Measurements from ENCODE around the gene PIEZO1.

DNA sequence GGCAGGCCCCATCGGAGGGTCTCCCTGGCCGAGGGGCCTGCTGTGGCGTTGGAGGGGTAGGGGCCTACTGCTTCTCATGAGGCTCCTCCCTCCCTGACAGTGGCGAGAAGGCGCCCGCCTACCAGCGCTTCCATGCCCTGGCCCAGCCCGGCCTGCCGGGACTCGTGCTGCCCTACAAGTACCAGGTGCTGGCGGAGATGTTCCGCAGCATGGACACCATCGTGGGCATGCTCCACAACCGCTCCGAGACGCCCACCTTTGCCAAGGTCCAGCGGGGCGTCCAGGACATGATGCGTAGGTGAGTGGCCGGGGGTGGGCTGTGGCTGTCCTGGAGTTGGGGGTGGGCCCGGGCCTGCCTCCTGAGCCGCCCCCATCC is 20.3 kb upstream of the PIEZO1 start:
- TF ChIP-seq POLR2A (IDR thresholded peaks at IDR 0.05), result no peak
- TF ChIP-seq, protein P1, sequence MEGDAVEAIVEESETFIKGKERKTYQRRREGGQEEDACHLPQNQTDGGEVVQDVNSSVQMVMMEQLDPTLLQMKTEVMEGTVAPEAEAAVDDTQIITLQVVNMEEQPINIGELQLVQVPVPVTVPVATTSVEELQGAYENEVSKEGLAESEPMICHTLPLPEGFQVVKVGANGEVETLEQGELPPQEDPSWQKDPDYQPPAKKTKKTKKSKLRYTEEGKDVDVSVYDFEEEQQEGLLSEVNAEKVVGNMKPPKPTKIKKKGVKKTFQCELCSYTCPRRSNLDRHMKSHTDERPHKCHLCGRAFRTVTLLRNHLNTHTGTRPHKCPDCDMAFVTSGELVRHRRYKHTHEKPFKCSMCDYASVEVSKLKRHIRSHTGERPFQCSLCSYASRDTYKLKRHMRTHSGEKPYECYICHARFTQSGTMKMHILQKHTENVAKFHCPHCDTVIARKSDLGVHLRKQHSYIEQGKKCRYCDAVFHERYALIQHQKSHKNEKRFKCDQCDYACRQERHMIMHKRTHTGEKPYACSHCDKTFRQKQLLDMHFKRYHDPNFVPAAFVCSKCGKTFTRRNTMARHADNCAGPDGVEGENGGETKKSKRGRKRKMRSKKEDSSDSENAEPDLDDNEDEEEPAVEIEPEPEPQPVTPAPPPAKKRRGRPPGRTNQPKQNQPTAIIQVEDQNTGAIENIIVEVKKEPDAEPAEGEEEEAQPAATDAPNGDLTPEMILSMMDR (IDR thresholded peaks at IDR 0.05), result no peak
